ENCODE results near the gene PTPRD. TPM values are rescaled to one million over a fixed set of nuclear protein-coding genes. Genes with fewer than 3 reads are reported as not detected.

PTPRD gene
- total and polyA plus RNA-seq, 9 donors: 45.2 to 104 (median 80.0) TPM

GRCh38 chr9:9904041-9904440 is 708.8 kb downstream of the PTPRD start:
- no peaks in the 10 kb centered on the region for H3K9me3 ChIP-seq (replicated peaks; ENCODE audit: control insufficient read depth, low read depth, low read length)
- no peak overlapping the region for H3K4me3 ChIP-seq (ENCODE audit: low read length)
- no peaks in the 10 kb centered on the region for H3K27me3 ChIP-seq (ENCODE audit: control insufficient read depth, insufficient read depth, low read length)
- H3K4me1 ChIP-seq (ENCODE audit: control insufficient read depth, insufficient read depth, low read length): no peaks in the 10 kb centered on the region
- no peak for DNase-seq
- WGBS (ENCODE audit: insufficient coverage): no CpG with 5 or more reads among the region's 3 CpGs
- no peaks in the 10 kb centered on the region for H3K36me3 ChIP-seq (ENCODE audit: control insufficient read depth, insufficient read depth, low read length)
- H3K27ac ChIP-seq (ENCODE audit: low read length): no peak overlapping the region

GRCh38 chr9:9901624-9902023 is 711.2 kb downstream of the PTPRD start:
- H3K4me1 ChIP-seq (ENCODE audit: control insufficient read depth, insufficient read depth, low read length): no peaks in the 10 kb centered on the region
- H3K9me3 ChIP-seq (replicated peaks; ENCODE audit: control insufficient read depth, low read depth, low read length): no peaks in the 10 kb centered on the region
- no peak overlapping the region for H3K27ac ChIP-seq (ENCODE audit: low read length)
- WGBS (ENCODE audit: insufficient coverage): no CpG with 5 or more reads among the region's 4 CpGs
- no peak for DNase-seq
- no peaks in the 10 kb centered on the region for H3K27me3 ChIP-seq (ENCODE audit: control insufficient read depth, insufficient read depth, low read length)
- no peak overlapping the region for H3K4me3 ChIP-seq (ENCODE audit: low read length)
- H3K36me3 ChIP-seq (ENCODE audit: control insufficient read depth, insufficient read depth, low read length): no peaks in the 10 kb centered on the region

GRCh38 chr9:9893837-9894236 is 719.0 kb downstream of the PTPRD start:
- 80% methylated on average over 1 of the region's 1 CpG for WGBS (ENCODE audit: insufficient coverage)
- no peaks in the 10 kb centered on the region for H3K27me3 ChIP-seq (ENCODE audit: control insufficient read depth, insufficient read depth, low read length)

GRCh38 chr9:9892217-9892616 is 720.6 kb downstream of the PTPRD start:
- no peaks in the 10 kb centered on the region for H3K4me1 ChIP-seq (ENCODE audit: control insufficient read depth, insufficient read depth, low read length)
- H3K36me3 ChIP-seq (ENCODE audit: control insufficient read depth, insufficient read depth, low read length): no peaks in the 10 kb centered on the region
- H3K27me3 ChIP-seq (ENCODE audit: control insufficient read depth, insufficient read depth, low read length): no peaks in the 10 kb centered on the region
- H3K27ac ChIP-seq (ENCODE audit: low read length): no peak overlapping the region
- 85% methylated on average over 3 of the region's 3 CpGs for WGBS (ENCODE audit: insufficient coverage)
- H3K4me3 ChIP-seq (ENCODE audit: low read length): no peak overlapping the region
- H3K9me3 ChIP-seq (replicated peaks; ENCODE audit: control insufficient read depth, low read depth, low read length): no peaks in the 10 kb centered on the region
- DNase-seq: no peak

More at GRCh38 chr9:9893837-9894236, 719.0 kb downstream of the PTPRD start:
- Histone ChIP-seq H3K4me1 (ENCODE audit: control insufficient read depth, insufficient read depth, low read length) (no peaks in the 10 kb centered on the region), H3K27ac (ENCODE audit: low read length) (no peak overlapping the region), H3K9me3 (replicated peaks; ENCODE audit: control insufficient read depth, low read depth, low read length) (no peaks in the 10 kb centered on the region), H3K36me3 (ENCODE audit: control insufficient read depth, insufficient read depth, low read length) (no peaks in the 10 kb centered on the region), H3K4me3 (ENCODE audit: low read length) (no peak overlapping the region)
- no peak for DNase-seq

- no CpG with 5 or more reads among the region's 2 CpGs for whole genome bisulfite sequencing (ENCODE audit: insufficient coverage)
- Histone ChIP-seq H3K9me3 (replicated peaks; ENCODE audit: control insufficient read depth, low read depth, low read length) (no peaks in the 10 kb centered on the region), H3K4me1 (ENCODE audit: control insufficient read depth, insufficient read depth, low read length) (no peaks in the 10 kb centered on the region), H3K27me3 (ENCODE audit: control insufficient read depth, insufficient read depth, low read length) (no peaks in the 10 kb centered on the region), H3K4me3 (ENCODE audit: low read length) (no peak overlapping the region), H3K27ac (ENCODE audit: low read length) (no peak overlapping the region), H3K36me3 (ENCODE audit: control insufficient read depth, insufficient read depth, low read length) (no peaks in the 10 kb centered on the region)
- no peak for DNase-seq
These were observed 731.1 kb downstream of the PTPRD start for GRCh38 chr9:9881692-9882091.

- no peaks in the 10 kb centered on the region for H3K9me3 ChIP-seq (replicated peaks; ENCODE audit: control insufficient read depth, low read depth, low read length)
- H3K36me3 ChIP-seq (ENCODE audit: control insufficient read depth, insufficient read depth, low read length): no peaks in the 10 kb centered on the region
- no peak overlapping the region for H3K4me3 ChIP-seq (ENCODE audit: low read length)
- DNase-seq: no peak
- WGBS (ENCODE audit: insufficient coverage): no CpG with 5 or more reads among the region's 3 CpGs
- H3K4me1 ChIP-seq (ENCODE audit: control insufficient read depth, insufficient read depth, low read length): no peaks in the 10 kb centered on the region
- H3K27ac ChIP-seq (ENCODE audit: low read length): no peak overlapping the region
- no peaks in the 10 kb centered on the region for H3K27me3 ChIP-seq (ENCODE audit: control insufficient read depth, insufficient read depth, low read length)
These were observed 738.5 kb downstream of the PTPRD start for GRCh38 chr9:9874270-9874669.

- H3K4me3 ChIP-seq (ENCODE audit: low read length): no peak overlapping the region
- H3K4me1 ChIP-seq (ENCODE audit: control insufficient read depth, insufficient read depth, low read length): no peaks in the 10 kb centered on the region
- no peak for DNase-seq
- H3K36me3 ChIP-seq (ENCODE audit: control insufficient read depth, insufficient read depth, low read length): no peaks in the 10 kb centered on the region
- no peaks in the 10 kb centered on the region for H3K9me3 ChIP-seq (replicated peaks; ENCODE audit: control insufficient read depth, low read depth, low read length)
- no CpG with 5 or more reads among the region's 3 CpGs for WGBS (ENCODE audit: insufficient coverage)
- no peak overlapping the region for H3K27ac ChIP-seq (ENCODE audit: low read length)
- no peaks in the 10 kb centered on the region for H3K27me3 ChIP-seq (ENCODE audit: control insufficient read depth, insufficient read depth, low read length)
These were observed 750.5 kb downstream of the PTPRD start for GRCh38 chr9:9862235-9862810.

GRCh38 chr9:9855177-9856078 is 757.4 kb downstream of the PTPRD start:
- DNase-seq: no peak
- 58% methylated on average over 14 of the region's 15 CpGs for WGBS (ENCODE audit: insufficient coverage)
- H3K9me3 ChIP-seq (replicated peaks; ENCODE audit: control insufficient read depth, low read depth, low read length): no peaks in the 10 kb centered on the region
- H3K4me1 ChIP-seq (ENCODE audit: control insufficient read depth, insufficient read depth, low read length): no peaks in the 10 kb centered on the region
- no peak overlapping the region for H3K4me3 ChIP-seq (ENCODE audit: low read length)
- no peak overlapping the region for H3K27ac ChIP-seq (ENCODE audit: low read length)
- H3K27me3 ChIP-seq (ENCODE audit: control insufficient read depth, insufficient read depth, low read length): no peaks in the 10 kb centered on the region
- H3K36me3 ChIP-seq (ENCODE audit: control insufficient read depth, insufficient read depth, low read length): no peaks in the 10 kb centered on the region

- H3K4me3 ChIP-seq (ENCODE audit: low read length): no peak overlapping the region
- no peaks in the 10 kb centered on the region for H3K27me3 ChIP-seq (ENCODE audit: control insufficient read depth, insufficient read depth, low read length)
- no peak overlapping the region for H3K27ac ChIP-seq (ENCODE audit: low read length)
- no peaks in the 10 kb centered on the region for H3K4me1 ChIP-seq (ENCODE audit: control insufficient read depth, insufficient read depth, low read length)
- DNase-seq: no peak
- H3K36me3 ChIP-seq (ENCODE audit: control insufficient read depth, insufficient read depth, low read length): no peaks in the 10 kb centered on the region
- 66% methylated on average over 3 of the region's 5 CpGs for WGBS (ENCODE audit: insufficient coverage)
- H3K9me3 ChIP-seq (replicated peaks; ENCODE audit: control insufficient read depth, low read depth, low read length): no peaks in the 10 kb centered on the region
These were observed 765.1 kb downstream of the PTPRD start for GRCh38 chr9:9847750-9848149.

GRCh38 chr9:9846557-9846956 is 766.2 kb downstream of the PTPRD start:
- Histone ChIP-seq H3K27me3 (ENCODE audit: control insufficient read depth, insufficient read depth, low read length) (no peaks in the 10 kb centered on the region), H3K27ac (ENCODE audit: low read length) (no peak overlapping the region), H3K36me3 (ENCODE audit: control insufficient read depth, insufficient read depth, low read length) (no peaks in the 10 kb centered on the region), H3K4me3 (ENCODE audit: low read length) (no peak overlapping the region), H3K9me3 (replicated peaks; ENCODE audit: control insufficient read depth, low read depth, low read length) (no peaks in the 10 kb centered on the region), H3K4me1 (ENCODE audit: control insufficient read depth, insufficient read depth, low read length) (no peaks in the 10 kb centered on the region)
- no CpG with 5 or more reads among the region's 1 CpG for WGBS (ENCODE audit: insufficient coverage)
- DNase-seq: no peak
